ENCODE data around the gene YBX2.

- no peak for TF ChIP-seq CTCF (IDR thresholded peaks at IDR 0.05)
- no peak for TF ChIP-seq POLR2A (IDR thresholded peaks at IDR 0.05)
- no peak for TF ChIP-seq EP300 (IDR thresholded peaks at IDR 0.05)
These were observed 16.8 kb upstream of the YBX2 start for GRCh38 chr17:7311110-7311705.
